Germinal center (tissue), 1 donor: ENCODE measurements around the gene MSANTD4.
"Not testable (repeated sequence)": the region's sequence is repeated elsewhere in the genome, so short reads cannot be mapped to it uniquely, and the experiment has no call there.

Source experiments
- DNase-seq: peaks from one replicate; pipeline ENCODE4 v3.0.0; 2012; ENCODE audit warnings: mixed read lengths, low spot score

MSANTD4 gene

DNA sequence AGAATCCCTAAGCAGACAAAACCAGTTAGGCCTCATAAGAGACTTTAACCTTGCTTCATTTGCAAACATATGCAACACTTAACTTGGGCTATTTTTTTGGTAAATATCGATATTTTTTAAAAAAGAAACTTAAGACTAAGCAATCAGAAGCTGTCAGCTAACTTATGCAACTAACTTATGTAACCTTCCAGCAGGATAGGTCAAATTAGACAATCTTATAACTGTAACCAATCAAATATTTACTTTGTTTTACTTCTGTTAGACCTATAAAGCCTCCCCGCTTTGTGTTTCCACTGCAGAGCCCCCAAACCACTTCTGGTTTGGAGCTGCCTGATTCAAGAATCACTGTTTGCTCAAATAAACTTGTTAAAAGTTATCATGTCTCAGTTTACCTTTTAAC lies 8.0 kb downstream of the MSANTD4 start:
- no peak for DNase-seq

DNA sequence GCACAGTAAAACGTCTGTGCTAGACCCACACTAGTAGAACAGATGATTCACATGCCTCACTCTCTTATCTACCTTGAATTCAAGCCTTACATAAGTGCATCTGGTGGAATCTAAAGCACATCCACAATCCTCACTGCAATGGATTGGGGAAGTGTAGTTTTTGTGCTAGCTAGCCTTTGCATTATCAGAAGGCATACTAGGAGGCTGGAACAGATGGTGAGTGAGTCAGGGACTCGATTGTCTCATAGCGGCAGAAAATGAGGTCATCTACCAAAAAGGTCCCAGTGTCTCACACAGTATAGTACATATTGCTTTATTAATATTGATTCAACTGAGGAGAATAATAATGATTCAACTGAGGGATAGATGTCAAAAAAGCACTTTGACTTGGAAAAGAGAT lies 9.3 kb downstream of the MSANTD4 start:
- DNase-seq = no peak

DNA sequence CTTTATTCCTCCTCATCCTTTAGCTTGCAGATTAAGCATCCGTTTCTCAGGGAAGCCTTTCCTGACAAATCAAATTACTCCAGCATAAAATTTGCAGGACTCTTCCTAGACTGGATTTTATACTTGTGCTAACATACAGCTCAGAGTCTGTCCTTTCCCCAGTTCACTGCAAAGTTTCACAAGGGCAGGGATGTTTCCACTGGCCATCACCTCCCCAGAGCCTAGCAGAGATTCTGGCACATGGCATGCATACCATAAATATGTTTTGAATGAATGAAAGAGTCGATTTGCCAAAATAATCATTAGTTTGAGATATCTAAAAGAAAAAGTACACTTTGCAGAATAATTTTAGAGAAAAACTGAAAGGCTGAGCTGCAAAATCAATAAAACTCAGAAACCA lies 10.6 kb downstream of the MSANTD4 start:
- no peak for DNase-seq

DNA sequence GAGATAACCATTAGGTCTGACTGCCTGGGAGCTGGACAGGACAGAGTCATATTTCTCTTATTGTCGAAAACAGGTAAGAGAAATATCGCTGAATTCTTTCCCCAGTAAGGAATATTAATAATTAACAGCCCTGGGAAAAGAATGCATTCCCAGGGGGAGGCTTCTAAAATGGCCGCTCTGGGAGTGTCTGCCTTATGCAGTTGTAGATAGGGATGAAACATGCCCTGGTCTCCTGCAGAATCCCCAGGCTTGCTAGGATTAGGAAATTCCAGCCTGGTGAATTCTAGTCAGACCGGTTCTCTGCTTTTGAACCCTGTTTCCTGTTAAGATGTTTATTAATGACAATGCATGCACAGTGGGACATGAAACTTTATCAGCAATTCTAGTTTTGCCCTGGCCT lies 18.9 kb downstream of the MSANTD4 start:
- DNase-seq = not testable (repeated sequence)

DNA sequence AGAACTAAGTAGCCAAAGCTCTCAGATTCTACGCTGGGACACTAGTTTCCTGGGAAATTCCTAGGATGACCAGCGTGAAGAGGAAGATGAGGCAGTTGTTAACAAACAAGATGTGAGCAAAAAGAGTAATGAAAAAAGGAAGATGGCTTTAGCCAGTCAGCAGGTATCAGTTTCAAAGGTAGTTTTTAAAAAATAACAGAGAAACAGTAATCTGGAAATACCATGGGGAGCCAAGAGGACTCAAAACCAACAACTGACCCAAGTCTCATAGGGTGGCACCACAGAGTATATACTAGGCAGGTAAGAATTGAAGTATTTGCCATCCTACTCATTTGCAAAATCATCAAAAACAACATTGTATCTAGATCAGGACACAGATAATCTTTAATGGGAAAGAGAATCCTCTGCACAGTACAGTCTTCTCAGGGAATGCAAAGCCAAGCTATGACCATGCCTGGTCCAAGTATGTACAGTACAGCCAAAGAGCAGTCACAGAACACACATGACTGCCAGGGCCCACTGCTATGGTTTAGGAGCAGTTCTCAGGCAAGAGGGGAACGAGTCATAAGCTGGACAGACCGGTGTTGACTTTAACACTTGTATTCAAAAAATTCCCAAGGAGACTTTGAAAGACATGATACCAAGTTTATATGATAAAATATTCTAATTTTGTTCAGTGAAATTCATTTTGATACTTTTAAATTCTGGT lies 20.6 kb downstream of the MSANTD4 start:
- no peak for DNase-seq

DNA sequence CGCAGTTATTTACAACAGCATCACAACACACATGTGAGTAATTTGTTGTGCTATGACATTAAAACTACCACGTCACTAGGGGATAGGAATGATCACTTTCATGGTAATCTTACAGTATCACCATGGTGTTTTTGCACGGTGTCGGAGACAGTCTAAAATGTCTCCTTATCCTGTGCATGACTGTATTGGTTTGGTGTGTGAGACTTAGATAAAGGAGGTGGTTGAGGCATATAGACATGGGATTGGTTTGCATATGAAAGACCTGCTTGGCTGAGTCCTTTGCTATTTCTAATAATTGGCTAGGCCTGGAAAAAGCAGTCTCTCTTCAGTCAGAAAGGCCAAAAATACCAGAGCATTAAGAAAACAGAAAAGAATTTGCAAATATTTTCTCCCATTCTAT lies 30.2 kb downstream of the MSANTD4 start:
- DNase-seq = no peak

DNA sequence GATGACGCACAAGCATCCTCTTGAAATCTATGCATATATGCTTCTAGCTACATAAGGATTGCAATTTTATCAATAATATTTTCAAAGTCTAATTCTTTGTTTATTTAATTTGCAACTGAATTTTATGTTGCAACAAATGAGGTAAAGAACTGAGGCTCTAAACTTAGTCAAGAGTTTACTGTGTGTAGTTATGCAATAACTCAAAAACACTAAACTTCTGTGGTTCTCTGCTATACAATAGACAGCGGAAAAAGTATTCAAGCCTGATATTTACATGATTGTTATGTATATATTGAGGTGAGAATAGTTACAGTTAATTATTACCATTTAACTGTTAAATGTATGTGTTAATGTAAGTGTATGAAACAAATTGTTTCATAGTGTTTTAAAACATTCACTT lies 32.9 kb downstream of the MSANTD4 start:
- DNase-seq = no peak

DNA sequence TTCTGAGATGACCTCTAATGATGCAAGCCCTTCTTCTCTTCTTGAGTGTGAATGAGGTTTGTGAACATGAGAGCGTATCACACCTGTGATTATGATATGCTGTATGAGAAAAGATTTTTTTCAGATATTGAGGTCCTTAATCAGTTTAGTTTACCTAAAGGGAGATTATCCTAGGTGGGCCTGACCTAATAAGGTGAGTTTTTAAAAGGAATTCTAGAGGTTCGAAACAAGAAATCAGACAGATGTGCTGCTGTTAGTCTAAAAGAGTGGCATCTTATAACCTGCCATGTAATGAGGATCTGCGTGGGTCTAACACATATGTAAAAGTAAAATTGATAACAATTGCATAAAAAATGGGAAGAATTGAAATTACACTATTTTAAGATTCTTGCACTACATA lies 33.8 kb downstream of the MSANTD4 start:
- DNase-seq = no peak

DNA sequence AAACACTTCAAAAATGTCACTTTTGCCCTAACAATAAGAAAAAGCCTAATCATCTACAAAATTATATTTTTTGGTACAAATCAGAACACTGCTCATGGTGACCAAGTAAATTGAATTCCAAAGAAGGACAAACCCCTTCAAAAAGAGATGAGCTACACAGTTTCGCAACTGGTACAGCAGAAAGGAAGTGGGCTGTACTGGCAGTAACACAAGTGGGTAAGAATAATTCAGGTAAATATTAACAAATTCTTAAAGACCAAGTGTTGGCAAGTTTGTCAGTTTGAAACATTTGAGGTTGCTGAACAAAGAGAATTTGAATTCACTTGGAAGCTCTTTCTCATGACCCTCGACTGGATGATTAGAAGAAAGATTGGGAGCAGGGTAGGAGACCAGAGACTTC lies 35.5 kb downstream of the MSANTD4 start:
- DNase-seq = no peak

DNA sequence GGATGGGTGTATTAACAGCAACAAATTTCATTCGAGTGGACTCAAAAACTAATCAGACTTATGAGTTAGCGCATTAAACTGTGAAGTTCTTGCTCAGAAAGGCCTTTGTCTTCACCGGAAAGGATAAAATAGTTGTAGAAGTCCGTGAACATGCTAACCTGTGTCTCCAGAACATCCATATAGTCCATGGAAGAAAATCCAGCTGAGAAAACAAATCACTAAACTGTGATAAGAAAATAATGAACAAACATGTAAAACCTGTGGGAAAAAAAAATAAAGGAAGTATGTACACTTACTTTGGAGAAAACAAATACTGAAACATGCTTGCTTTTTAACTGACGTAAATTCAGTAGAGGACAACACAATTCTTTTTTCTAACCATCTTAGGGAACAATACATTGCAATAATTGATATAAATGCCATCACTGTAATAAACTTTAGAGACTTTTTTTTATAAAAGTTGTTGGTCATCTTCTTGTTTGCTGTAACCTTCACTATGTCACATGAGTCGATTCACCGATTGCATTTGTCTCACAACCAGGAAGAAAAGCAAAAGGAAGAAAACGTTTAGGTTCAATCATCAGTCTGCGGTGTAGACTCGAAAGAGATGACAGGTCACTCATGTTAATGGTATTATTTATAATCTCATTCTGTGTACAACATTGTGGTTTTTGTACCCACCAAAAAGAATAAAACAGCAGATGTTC lies 41.9 kb downstream of the MSANTD4 start:
- no peak for DNase-seq

DNA sequence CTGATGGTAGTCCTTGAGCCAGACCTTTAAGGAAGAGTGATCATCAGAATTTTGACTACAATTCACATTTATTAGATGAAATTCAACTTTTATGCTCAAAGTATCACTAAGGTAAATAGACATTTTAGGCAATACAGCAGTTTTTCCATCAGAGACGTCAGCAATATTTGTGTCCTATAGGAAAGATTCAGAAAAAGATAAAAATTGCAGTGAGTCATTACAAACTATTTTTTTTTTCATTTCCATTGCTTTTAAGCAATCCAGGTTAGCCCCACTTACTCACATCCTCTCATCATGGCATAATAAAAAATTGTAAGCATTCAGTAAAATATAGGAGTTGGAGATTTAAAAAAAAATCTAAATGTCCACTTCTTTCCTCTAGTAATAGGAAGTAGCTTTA lies 46.9 kb downstream of the MSANTD4 start:
- DNase-seq = no peak

DNA sequence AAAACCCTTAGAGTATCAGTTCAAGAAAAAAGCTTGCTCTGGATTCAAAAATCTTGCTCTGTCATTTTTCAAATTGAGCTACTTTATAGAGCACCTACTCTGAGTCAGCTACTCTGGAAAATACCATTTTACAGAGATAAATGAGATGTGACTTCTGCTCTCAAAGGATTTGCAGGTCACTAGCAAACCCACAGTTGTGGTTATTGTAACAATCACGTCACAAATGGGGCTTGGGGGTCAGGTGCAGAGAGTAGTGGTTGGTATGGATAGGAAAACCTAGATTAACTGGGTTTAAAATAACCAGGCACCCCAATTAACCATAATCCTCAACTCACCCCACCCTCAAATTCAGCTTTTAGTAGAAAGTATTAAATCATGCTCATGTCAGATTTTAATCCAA lies 52.3 kb downstream of the MSANTD4 start:
- DNase-seq = no peak

DNA sequence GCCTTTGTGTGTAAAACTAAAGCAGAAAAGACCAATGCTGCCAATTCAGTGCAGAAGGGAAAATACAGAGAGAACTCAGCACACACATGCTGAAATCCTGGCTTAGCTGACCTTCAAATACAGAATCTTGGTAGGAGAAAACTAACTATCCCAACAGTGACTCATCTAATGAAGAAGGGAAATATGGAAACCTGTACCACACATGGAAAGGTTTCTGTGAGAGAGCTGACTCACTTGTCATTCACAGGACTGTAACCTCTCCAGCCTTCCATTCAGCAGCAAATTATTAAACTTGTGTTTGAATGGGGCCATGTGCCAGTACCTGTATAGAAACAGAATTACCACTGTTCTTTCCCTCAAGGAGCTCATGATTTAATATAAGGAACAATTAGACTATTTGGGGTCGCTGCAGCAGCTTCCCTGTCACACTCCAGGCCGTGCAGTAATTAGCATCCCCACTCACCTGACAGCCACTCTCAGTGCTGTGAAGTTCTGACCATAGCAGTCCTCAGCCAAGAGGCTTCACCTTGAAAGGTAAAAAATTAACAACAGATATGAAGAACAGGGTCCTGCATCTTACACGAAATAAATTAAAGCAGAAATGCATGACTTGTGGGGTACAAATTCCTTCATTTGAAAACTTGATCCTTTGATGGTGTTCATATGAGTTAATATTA lies 53.9 kb downstream of the MSANTD4 start:
- DNase-seq = no peak

DNA sequence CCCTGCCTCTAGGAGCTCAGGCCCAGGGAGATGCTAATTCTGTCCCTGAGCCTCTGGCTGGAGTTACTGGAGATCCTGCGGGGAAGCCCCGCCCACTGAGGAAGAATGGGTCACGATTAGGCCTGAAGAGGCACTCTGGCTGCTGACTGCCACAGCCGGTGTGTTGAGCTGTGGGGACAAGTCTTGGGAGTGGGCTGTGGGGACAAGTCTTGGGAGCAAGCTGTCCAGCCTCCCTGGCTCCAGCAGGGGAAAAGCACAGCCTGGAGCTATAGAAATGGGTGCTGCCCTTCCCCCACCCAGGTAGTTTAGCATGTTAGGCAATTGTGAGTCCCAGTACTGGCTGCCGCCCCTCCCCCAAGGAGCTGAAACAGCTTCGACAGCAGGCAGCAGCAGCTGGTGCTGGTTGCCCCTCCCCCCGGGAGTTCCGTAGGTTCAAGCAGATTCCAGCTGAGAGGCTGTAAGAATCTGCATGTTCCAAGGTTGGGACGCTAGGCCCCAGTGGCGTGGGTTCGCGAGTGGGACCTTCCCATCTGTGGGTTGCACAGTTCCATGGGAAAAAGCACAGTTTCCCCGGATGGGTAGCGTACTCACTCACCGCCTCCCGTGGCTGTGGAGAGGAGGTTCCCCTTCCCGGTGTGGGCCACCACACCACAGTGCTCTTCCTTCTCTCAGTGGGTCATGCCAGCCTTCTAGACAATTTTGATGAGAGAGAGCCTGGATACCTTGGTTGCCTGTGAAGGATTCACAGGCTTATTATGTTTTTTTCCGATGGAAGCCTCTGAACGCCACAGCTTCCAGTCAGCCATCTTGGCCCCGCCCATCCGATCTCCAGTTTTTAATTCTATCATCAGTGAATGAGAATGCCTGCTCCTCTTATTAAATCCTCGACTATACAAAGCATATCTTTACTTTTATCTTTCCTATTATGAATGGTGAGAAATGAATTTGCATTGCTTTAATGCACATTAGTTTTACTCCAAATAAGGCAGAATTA lies 61.5 kb downstream of the MSANTD4 start:
- DNase-seq = no peak
